Activated CD4-positive, alpha-beta T cell treated with anti-CD3 and anti-CD28 coated beads for 24 hours (primary cell): ENCODE data around the gene MYO5B.

Experiments used
- DNase-seq, 2 donors: peaks; one replicate each; pipeline ENCODE4 v3.0.0-alpha.2; 2020; ENCODE audit warnings: low read depth in 2 of 2

MYO5B gene

DNA sequence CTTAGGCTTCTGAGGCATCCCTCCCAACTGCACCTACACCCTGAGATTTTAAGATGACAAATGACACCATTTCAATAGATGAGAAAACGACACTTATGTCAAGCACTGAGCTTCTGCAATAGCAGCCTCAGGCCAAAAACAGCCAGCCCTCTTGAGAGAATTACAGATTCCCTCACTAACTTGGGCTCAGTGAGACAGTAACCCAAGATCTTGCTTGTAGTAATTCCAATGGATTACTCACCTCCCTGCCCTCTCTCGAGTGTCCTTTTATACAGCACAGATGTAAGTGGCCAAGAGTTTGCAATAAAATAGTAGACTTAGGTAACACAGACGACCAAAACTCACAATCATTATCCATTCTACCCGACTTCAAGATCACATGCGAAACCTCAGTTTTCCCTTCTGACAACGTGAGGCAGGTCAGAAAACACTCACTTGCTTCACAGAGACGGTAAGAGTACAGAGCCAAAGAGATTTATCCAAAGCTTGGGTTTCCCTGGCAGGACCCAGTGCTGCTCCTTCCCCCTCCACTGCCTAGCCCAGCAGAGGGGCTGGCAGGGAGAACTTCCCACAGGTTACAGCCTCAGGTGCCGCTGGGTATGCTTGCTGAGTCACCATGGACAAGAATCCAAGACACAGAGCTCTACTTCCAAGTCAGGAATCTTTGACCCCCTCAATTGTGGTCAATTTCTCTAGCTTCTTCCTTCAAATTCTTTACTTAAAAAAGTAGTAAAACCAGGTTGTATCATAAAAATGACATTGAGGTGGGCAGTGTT is 181.4 kb downstream of the MYO5B start:
- DNase-seq, result no peak

DNA sequence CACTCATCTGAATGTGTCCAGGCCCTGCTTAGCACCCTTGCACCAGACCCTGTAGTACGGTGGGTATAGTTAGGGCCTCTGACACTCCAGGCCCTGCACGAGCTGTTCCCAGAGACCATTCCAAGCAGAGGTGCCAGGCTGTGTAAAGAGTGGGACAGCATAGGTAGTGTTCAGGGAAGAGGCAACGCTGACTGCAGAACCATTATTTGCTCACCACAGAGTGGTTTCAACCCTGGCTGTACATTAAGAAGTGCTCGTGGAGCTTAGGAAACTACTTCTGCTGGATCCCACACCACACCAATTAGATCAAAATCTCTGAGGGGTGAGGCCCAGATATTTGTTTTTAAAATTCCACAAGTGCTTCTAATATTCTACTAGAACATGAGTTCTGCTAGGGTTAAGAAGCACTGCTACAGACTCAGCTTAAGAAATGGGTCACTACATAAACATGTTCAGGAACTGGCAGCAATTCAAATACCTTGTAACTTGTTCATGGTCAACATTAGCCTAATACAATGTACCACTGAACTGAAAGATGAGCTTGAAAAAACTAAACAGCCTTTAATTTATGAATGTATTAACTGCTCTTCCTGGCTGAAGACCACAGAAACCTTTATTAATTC is 183.0 kb downstream of the MYO5B start:
- no peak for DNase-seq

DNA sequence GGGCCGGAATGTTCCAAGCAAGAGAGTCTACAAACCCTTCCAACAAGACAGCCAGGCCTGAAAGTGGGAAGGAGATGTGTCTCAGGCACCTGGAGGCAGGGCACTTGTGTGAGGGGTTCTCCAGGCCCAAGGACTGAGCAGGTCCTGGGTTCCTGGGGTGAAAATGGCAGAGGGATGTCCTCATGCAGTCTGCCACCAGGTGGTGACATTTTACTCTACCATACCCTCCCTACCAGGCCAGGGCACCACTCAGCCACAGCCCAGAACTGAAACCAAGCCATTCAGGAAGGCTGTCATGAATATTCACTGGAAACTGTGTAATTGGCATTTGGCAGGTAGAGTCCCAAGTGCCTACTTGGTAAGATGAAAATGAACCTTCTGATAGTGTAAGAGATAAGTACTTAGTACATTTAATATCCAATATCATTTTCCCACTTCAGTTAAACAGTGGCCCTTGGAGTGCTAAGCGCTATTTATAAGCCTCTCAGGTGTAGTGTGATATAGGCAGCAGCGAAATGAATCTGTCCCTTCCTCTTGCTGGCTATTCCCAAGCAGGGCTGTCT is 185.1 kb downstream of the MYO5B start:
- peak in 1 of 2 donors; percentile 9 for DNase-seq

DNA sequence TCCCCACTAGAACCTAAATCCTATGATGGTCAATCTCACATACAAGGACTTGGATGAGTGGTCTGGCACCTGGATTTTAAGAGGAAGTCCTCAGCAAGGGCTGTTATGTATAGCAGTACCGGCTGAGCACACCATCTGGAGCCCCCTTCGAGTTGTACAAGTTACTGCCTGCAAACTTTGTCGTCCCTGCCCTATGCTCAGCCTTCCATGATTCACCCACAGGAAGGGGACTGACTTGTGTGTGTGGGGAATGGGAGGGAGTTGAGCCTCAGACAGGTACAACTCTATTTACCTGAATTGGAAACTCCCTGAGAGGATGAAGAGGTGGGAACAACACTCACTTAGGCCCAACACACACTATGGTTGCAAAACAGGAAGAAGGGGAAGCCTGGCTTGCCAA is 186.6 kb downstream of the MYO5B start:
- no peak for DNase-seq

DNA sequence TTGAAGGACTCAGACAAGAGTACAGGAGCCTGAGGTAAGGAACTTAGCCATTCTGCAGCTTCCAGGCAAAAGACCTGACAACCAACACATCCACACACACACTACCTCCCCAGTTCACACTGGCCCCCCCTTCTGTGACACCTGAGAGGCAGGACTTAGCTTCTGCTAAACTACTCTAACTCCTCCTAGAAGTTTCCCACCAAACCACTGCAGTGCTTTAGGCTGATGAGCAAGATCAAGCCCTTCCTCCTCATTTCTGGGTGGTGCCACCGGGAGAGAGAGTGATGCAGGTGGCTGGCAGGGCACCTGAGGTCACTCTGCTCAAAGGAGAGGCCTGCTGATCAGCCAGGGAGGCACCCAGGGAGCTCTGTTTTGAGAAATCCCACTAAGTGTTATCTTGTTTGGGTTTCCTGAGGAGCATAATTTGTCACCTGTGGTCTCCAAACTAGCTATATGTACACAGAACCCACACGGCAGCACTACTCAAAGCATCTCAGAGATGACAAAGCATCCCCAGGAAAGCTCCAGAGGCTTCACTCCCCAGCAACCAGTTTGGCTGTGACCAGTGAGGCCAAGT is 188.4 kb downstream of the MYO5B start:
- DNase-seq, result no peak

DNA sequence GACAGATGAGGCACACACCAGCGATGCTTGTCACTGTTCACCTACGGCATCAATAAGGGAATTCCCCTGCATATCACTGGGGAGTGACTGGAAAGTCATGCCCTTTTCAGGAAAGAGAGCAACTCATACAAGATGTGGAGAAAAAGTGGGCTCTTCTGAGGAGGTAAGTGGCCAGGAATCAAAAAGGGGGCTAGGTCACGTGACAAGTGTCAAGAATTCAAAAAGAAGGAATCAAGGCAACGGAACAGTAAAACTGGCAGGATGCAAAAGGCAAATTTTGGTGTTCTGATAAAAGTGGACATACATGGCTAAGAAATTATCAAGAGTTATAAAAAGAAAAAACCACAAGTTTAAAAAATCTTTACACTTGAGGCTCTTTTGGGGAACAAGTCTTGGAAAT is 190.9 kb downstream of the MYO5B start:
- DNase-seq, result no peak

DNA sequence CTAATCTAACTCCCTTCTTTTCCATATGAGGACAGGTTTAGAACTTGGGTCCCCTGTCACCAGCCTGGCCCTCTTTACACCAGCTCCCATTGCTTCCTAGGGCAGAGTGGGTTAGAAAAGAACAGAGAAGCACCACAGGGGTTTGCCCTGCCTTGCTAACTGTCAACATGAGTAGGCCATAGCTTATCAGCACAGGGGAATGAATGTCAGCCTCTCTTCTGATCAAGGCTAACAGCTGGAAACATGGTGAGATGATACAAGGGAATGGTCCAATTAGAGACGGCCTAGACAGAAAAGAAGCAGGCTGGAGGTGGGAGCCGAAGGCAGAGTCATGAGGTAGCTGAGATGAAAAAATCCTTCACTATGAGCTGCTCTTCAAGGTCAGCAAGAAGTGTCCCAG is 192.2 kb downstream of the MYO5B start:
- no peak for DNase-seq

DNA sequence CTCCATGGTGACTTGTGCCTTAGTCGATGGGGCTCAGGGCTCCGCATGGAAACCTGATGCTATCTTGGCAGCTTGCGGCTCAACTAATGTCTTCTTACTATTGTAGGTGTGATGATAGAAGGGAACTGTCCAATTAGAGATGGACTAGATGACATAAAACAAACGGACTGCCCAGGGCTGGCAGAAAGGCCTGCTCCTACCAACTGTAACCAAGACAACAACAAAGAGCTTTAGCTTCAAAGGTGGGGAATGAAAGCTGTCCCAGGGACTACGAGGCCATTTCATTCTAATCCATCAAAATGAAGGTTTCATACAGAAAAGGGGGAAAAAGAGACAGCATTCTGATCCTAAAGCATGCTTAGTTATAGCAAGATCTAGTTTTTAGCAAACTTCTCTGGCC is 194.7 kb downstream of the MYO5B start:
- DNase-seq, result no peak

DNA sequence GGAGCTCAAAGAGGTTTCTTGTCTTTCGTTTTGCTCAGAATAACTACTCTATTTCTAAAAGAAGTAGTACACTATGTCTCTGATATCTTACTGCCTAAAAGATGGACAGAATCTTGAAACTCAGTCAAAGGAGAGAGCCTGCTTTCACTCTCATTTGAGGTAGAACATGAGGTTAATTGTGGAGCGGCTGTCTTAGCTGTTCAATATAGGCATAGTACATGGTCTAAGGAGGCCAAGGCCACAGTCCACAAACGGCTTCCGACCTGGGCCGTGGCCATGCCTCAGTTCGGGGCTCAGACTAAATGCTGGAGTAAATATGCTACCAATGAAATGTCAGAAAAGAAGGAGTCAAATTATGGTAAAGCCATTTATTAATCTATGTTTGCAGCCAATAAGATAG is 195.8 kb downstream of the MYO5B start:
- DNase-seq, result no peak

DNA sequence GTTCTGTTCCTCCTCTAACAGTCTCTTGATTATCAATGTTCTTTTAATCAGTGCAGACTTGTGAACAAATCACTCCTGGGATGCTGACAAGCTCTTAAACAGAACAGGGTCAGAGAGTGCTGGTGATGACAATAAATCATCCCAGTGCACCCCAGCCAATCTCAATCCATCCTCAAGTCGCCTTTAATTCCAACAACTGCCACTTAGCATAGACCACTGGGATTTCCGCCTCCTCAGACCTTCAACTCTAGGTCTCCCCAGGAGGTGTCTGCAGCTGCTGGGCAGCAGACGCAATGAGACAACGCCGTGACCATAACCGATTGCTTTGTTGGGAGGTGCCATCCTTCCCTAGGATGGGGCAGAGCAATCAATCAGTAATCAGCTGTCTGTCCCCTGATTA is 197.4 kb downstream of the MYO5B start:
- no peak for DNase-seq

DNA sequence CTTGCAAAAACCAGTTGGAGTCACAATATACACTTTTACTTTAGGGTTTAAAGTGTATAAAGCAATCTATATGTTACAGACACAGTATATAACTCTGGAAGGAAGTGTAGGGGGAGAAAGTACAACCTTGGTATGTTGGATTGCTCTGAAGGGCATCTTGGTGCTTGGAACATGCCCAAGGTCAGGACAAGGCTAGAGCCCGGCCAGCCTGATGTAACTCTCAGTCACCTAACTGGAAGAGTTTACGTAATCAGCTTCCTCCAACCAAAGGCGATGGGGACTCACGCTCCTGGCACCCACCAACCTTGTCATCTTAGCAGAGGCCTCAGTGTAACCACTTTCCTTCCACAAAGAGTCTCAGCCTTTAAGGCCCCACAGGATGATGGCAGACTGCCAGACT is 200.5 kb downstream of the MYO5B start:
- no peak for DNase-seq

DNA sequence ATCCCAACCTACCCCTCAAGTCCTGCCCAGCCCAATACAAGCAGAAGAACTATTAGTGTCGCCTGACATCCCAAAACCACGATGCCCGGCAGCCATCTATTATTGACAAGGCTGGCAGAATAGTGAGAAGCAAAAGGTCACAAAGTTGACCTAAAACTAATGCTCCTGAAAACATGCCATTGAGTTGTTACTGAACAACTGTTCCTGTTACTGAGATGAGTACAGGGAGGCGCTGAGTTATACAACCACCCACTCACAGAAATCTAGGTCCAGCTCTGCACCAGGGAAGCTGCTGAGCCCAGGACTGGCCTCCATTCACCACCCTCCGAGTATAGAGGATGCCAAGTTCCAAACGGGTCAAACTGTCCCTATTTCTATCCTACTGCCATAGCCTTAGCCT is 201.6 kb downstream of the MYO5B start:
- no peak for DNase-seq

DNA sequence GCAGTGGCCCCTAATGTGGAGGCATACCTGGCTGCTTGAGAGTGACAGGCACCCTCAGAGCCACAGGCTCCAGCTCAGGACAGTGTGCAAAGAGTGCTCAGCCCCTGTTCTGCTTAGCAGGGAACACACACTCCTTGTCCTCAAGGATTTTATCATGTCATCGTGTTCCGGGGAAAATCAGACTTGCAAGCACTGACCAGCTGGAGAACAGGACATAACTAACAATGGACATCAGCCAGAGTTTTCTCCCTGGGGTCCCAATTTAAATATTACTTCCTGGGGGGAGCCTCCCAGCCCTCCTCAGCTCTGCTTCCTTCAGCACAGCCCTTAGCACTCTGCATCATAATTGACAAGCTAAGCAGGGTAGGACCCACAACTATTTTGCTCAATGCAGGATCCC is 206.2 kb downstream of the MYO5B start:
- no peak for DNase-seq

DNA sequence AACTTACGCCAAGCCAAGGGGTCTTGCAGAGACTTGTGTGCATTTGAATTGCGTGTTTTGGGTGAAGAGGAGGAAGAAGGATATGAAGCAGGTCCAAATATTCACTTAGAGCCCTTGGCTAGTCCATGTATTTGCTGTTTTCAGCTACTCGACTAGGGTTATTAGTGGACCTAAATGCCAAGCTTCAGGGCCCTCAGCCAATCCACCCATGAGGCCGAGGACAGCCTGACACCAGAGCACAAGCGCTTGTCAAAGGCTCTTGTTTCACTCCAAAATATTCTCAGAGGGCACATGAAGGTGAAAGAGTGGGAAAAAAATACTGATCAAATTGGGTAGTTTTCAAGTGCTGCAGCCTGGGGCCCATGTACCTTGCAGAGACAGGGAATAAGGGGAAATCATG is 206.8 kb downstream of the MYO5B start:
- DNase-seq, result no peak

DNA sequence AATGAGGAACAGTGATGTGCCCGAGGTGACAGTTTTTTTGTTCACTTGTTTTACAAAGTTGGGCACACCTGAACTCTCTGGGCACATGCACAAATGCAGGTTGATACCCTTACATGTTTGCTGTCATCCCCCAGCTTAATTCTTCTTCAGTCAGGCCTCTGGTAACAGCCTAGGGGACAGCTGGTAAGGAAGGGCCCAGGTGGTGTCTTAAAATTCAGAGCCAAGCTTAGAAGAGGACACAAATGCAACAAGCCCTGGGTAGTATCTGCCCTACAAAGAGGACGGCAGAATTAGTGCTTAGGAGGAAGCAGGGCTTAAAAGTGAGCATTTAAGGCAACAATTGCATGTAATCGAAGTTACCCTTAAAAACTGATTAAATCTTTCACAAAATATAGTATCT is 209.7 kb downstream of the MYO5B start:
- no peak for DNase-seq

DNA sequence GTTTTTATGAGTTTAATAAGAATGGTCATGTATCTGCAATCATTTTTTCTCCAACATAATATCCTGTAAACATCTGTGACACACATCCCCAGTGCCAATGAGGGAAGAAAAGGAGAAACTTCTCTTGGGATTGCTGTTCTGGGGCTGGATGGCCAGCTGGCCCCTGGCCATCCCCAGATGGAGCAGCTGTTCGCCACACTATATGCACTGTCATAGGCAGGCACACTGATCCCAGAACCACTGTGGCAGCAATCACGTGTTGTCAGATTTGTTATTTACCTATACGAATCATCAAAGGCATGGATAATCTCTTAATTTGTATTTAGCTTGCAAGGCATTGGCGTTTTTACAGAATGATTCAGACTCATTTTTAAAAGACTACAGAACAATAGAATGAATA is 214.1 kb downstream of the MYO5B start:
- DNase-seq, result no peak

DNA sequence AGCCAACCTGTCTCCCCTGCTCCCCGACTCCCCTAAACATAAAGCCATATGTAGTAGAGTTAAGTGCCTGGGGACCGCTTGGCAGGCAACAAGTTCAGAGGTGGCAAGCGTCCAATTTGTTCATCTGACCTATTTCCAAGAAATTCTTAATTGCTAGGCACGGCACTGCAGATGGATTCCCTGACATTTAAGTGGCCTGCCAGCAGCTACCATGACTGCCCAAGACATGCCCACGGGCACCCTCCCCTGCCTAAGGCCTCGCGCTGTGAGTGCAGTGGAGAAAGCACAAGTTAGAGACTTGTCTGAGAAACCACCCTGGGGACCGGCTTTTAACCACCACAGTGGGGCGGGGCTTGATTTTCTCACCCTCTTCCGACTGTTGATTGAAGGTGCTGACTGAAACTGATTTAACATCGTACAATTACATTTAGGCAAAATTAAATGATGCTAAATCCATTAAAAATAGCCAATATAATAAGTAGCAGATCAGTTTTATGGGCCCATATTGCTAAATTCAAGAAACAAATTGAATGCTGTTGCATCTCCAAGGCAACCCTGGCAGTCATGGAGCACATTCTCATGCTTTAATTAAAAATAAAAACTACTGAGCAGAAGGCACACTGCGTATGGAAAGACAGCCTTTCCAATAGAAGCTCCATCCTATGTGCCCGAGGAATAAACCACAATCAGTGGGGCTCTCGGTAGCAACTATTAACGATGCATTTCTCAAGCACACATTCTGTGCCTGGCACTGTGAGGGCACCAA is 218.0 kb downstream of the MYO5B start:
- no peak for DNase-seq

DNA sequence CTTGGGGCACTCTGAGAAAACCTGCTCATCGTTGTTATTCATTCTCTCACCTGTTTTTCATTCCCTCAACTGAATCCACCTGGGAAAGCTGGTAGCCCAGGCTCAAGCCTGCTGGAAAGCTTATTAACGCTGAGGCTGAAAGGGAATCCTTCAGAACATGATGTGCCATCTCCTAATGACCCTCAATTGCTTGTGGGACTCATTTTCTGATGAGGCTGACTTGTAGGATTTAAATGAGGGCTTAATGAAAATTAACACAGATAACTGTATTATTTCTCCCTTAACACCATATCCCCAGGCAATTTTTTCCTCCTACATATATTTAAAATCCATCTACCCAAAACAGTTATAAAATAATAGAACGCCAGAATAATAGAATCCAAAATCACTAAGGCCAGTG is 218.9 kb downstream of the MYO5B start:
- DNase-seq, result no peak

DNA sequence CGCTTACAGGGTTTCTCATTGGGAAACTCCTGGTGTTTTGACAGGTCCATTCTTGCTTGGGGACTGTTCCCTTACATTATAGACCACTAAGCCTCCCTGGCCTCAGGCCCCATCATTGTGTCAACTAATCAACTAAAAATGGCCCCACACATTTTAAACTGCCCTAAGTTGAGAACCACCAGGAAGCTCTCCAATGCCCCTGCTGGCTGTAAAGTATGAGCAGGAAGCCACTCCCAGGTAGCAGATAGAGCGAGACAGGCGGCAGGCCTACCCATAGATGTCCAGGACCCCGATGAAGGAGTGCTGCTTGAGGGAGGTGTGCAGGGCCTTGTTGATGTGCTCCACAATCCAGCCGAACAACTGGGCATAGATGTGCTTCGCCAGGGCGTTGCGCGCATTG is 220.9 kb downstream of the MYO5B start:
- DNase-seq, result no peak

DNA sequence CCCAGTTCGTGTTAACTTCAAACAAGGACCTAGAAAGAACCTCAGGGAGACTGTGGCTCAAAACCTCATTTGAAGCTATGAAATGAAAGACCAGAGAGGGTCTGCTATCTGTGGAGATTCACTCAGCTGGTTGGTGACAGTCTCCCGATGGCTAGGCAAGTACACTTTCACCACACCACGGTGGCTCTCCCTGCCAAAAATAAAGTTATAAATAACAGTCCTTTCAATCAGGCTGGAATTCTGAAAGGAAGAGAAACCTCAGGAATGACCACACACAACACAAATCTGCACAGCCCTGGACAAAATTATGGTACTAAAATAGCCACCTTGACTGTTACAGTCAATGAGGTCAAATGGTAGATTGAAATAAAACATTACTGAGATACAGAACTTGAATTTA is 221.4 kb downstream of the MYO5B start:
- DNase-seq, result no peak

DNA sequence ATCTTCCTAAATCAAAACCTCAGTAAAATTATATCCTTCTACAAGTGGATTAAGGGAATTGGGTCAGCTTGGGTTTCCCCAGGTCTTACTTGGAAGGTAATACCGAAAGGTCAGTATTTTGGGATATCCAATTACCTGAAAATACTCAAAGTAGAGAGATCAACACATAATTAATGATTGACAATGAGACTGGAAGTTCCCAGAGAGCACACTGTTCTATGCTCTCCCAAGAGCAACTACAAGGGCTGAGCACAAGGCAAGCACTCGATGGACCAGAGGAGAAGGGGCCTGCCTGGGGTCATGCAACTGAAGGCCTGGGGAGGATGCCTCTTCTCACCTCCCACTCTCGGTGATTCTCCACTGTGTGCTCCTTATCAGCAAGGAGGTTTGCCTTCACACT is 222.4 kb downstream of the MYO5B start:
- no peak for DNase-seq

DNA sequence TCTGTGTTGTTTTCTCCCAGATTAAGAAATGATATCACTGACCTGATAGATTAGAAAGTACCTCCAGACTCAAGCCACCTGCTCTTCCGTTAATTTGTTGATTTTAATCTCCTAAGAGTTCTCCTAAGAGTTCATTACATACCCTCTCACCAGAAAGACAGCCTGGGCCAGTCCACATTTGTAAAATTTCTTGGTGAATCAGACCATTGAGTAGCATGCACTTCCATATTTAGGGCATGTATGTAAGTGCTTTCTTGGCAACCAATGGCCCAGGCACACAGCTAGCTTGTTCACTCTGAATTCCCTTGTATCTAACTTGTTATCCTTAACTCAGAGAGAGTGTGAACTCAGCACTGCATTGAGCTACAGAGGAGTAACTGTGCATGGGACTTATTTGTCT is 223.5 kb downstream of the MYO5B start:
- no peak for DNase-seq
